ENCODE results near the gene TSTD2.

DNA sequence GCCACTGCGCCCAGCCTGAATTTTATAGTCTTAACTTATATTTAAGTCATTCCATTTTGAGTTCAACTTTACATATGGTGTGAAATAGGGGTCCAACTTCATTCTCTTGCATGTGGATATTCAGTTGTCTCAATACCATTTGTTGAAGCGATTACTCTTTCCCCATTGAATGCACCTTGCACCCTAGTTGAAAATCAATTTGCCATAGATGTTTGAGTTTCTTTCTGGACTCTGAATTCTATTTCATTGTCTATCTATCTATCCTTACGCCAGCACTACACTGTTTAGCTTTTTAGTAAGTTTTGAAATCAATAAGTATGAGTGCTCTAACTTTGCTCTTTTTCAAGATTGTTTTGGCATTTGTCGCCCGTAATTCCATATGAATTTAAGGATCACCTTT is 81.9 kb downstream of the TSTD2 start:
- no peak for TF ChIP-seq POLR2AphosphoS5 (IDR thresholded peaks at IDR 0.05)
- TF ChIP-seq, protein P1, sequence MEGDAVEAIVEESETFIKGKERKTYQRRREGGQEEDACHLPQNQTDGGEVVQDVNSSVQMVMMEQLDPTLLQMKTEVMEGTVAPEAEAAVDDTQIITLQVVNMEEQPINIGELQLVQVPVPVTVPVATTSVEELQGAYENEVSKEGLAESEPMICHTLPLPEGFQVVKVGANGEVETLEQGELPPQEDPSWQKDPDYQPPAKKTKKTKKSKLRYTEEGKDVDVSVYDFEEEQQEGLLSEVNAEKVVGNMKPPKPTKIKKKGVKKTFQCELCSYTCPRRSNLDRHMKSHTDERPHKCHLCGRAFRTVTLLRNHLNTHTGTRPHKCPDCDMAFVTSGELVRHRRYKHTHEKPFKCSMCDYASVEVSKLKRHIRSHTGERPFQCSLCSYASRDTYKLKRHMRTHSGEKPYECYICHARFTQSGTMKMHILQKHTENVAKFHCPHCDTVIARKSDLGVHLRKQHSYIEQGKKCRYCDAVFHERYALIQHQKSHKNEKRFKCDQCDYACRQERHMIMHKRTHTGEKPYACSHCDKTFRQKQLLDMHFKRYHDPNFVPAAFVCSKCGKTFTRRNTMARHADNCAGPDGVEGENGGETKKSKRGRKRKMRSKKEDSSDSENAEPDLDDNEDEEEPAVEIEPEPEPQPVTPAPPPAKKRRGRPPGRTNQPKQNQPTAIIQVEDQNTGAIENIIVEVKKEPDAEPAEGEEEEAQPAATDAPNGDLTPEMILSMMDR (IDR thresholded peaks at IDR 0.05) = no peak
- TF ChIP-seq POLR2A (IDR thresholded peaks at IDR 0.05) = no peak
